Prostate gland (tissue), 2 donors: ENCODE measurements around the gene CHCHD3. TPM values are rescaled to one million over a fixed set of nuclear protein-coding genes. Genes with fewer than 3 reads are reported as not detected.
A peak's percentile ranks its signal among the peaks of the same experiment; 100 is the strongest.

Experiments
- DNase-seq: peaks from one replicate; pipeline ENCODE4 v3.0.0-alpha.2; 2019; ENCODE audit warnings: low spot score
- H3K27ac ChIP-seq, 2 donors: fragments of 200-600 bp; sonication (generic); 2 replicates each; pipeline ENCODE4 v1.5.1; 2017 to 2019
- H3K27me3 ChIP-seq: fragments of 200-600 bp; sonication (generic); replicated peaks from 2 replicates; pipeline ENCODE4 v1.5.1; 2019; ENCODE audit not compliant: insufficient read depth
- H3K36me3 ChIP-seq, 2 donors: fragments of 200-600 bp; sonication (generic); 1 replicate in 1 of 2; 2 replicates in 1 of 2; pipeline versions ENCODE4 v1.5.1 to v1.8.1; 2017 to 2019
- H3K4me1 ChIP-seq: fragments of 200-600 bp; sonication (generic); replicated peaks from 2 replicates; pipeline ENCODE4 v1.5.1; 2019
- H3K4me3 ChIP-seq, 2 donors: fragments of 200-600 bp; sonication (generic); 2 replicates each; pipeline ENCODE4 v1.5.1; 2017 to 2019
- H3K9me3 ChIP-seq: fragments of 200-600 bp; sonication (generic); 2 replicates; pipeline ENCODE4 v1.5.1; 2017
- CTCF ChIP-seq, 4 experiments: fragments of 200-600 bp in 2 of 4; fragments of 450-650 bp in 2 of 4; sonication (generic) in 2 of 4; IDR thresholded peaks; 1 replicate in 3 of 4; 2 replicates in 1 of 4; pipeline ENCODE4 v1.5.1; 2016 to 2019; ENCODE audit warnings: antibody characterized with exemption in 4 of 4, mild to moderate bottlenecking in 2 of 4, moderate library complexity in 2 of 4
- POLR2A ChIP-seq: fragments of 450-650 bp; IDR thresholded peaks from one replicate; pipeline ENCODE4 v1.6.1; 2016; ENCODE audit warnings: antibody characterized with exemption, mild to moderate bottlenecking
- POLR2AphosphoS5 ChIP-seq: sonication (generic); formaldehyde crosslinking; IDR thresholded peaks from one replicate; pipeline ENCODE4 v1.6.1; 2017; ENCODE audit warnings: antibody characterized with exemption
- WGBS: methylation state at CpG from one replicate; pipeline ENCODE4 v1.1.5; 2018; 5-methylcytosine and 5-hydroxymethylcytosine counted together
- intact Hi-C: fragments of 100-400 bp; cut with DNase I; formaldehyde crosslinking; loops from one replicate; pipeline ENCODE4 v1.14.2; 2022
- total RNA-seq, 2 donors: library from RNA; depleted of rRNA; stranded (reverse); fragments of >200 nt; gene quantifications; one replicate each; pipeline ENCODE4 v1.1.0, GENCODE V29; 2016

Gene CHCHD3
- total RNA-seq, 2 donors from 2014 or later, result 33.2 to 40.9 TPM

GRCh38 chr7:133102276-133103060, 20.6 kb upstream of the CHCHD3 start:
- Histone ChIP-seq H3K27me3 (no peaks in the 10 kb centered on the region), H3K4me1 (no peaks in the 10 kb centered on the region), H3K36me3 (no peaks in the 10 kb centered on the region), H3K27ac (no peak overlapping the region), H3K4me3 (no peak overlapping the region), H3K9me3 (no peaks in the 10 kb centered on the region)
- 67% methylated on average over 6 of the region's 6 CpGs for whole genome bisulfite sequencing
- TF ChIP-seq POLR2AphosphoS5, result no peak
- DNase-seq, result no peak
- intact Hi-C loops, result no loop called here

GRCh38 chr7:133099633-133100286, 17.9 kb upstream of the CHCHD3 start:
- Histone ChIP-seq H3K27ac (no peak overlapping the region), H3K27me3 (no peaks in the 10 kb centered on the region), H3K4me1 (no peaks in the 10 kb centered on the region), H3K4me3 (no peak overlapping the region), H3K36me3 (no peaks in the 10 kb centered on the region), H3K9me3 (no peaks in the 10 kb centered on the region)
- 79% methylated on average over 3 of the region's 3 CpGs for WGBS
- intact Hi-C loops, result no loop called here
- no peak for DNase-seq
- TF ChIP-seq POLR2AphosphoS5, result no peak
- no peak for TF ChIP-seq POLR2A
- TF ChIP-seq CTCF (IDR thresholded peaks at IDR 0.05), result no peak

GRCh38 chr7:133095119-133095671, 13.3 kb upstream of the CHCHD3 start:
- Histone ChIP-seq H3K9me3 (no peaks in the 10 kb centered on the region), H3K36me3 (no peaks in the 10 kb centered on the region), H3K27ac (no peak overlapping the region), H3K27me3 (no peaks in the 10 kb centered on the region), H3K4me1 (no peaks in the 10 kb centered on the region), H3K4me3 (no peak overlapping the region)
- no peak for DNase-seq
- intact Hi-C loops, result no loop called here
- 67% methylated on average over 7 of the region's 7 CpGs for WGBS
- TF ChIP-seq POLR2A, result no peak
- TF ChIP-seq POLR2AphosphoS5, result no peak
- no peak for TF ChIP-seq CTCF (IDR thresholded peaks at IDR 0.05)

GRCh38 chr7:133091943-133092464, 10.1 kb upstream of the CHCHD3 start:
- H3K27ac ChIP-seq, result no peak overlapping the region
- no peaks in the 10 kb centered on the region for H3K9me3 ChIP-seq
- no peak for TF ChIP-seq POLR2AphosphoS5
- no peak for TF ChIP-seq POLR2A
- no peak for TF ChIP-seq CTCF (IDR thresholded peaks at IDR 0.05)
- H3K36me3 ChIP-seq, result no peaks in the 10 kb centered on the region
- WGBS, result 98% methylated on average over 3 of the region's 3 CpGs
- intact Hi-C loops, result no loop called here
- no peaks in the 10 kb centered on the region for H3K27me3 ChIP-seq
- no peak overlapping the region for H3K4me3 ChIP-seq
- H3K4me1 ChIP-seq, result no peaks in the 10 kb centered on the region
- DNase-seq, result no peak

- TF ChIP-seq POLR2A (no peak), CTCF (IDR thresholded peaks at IDR 0.05) (no peak), POLR2AphosphoS5 (no peak)
- Histone ChIP-seq H3K36me3 (no peaks in the 10 kb centered on the region), H3K27ac (no peak overlapping the region), H3K9me3 (no peaks in the 10 kb centered on the region), H3K27me3 (no peaks in the 10 kb centered on the region), H3K4me3 (peak overlapping the region in 1 of 2 donors; percentile 87), H3K4me1 (no peaks in the 10 kb centered on the region)
- no peak for DNase-seq
- WGBS, result 92% methylated on average over 3 of the region's 3 CpGs
- intact Hi-C loops, result loop anchor here (5.0 kb wide), 1 partner anchor 170 kb away; the partner anchor contains the start of gene EXOC4
Measured at GRCh38 chr7:133082390-133082766, 488 bp upstream of the CHCHD3 start.
